Kidney glomerular epithelial cell (primary cell): ENCODE data around the gene STXBP4.
A peak's percentile ranks its signal among the peaks of the same experiment; 100 is the strongest.

ENCODE experiments used
- DNase-seq: peaks from one replicate; lab custom pipeline; 2025; lab: John Stamatoyannopoulos, UW

Gene STXBP4

GRCh38 chr17:55121268-55121667 is 152.7 kb downstream of the STXBP4 start:
- no peak for DNase-seq

GRCh38 chr17:55122114-55122513 is 153.5 kb downstream of the STXBP4 start:
- DNase-seq = no peak

GRCh38 chr17:55124730-55125360 is 156.3 kb downstream of the STXBP4 start:
- DNase-seq = peak; percentile 19

GRCh38 chr17:55133583-55133982 is 165.0 kb downstream of the STXBP4 start:
- DNase-seq = no peak

GRCh38 chr17:55134486-55135157 is 166.1 kb downstream of the STXBP4 start:
- DNase-seq = no peak

GRCh38 chr17:55140809-55141208 is 172.2 kb downstream of the STXBP4 start:
- no peak for DNase-seq

GRCh38 chr17:55144518-55144917 is 176.0 kb downstream of the STXBP4 start:
- no peak for DNase-seq

GRCh38 chr17:55149485-55149884 is 180.9 kb downstream of the STXBP4 start:
- no peak for DNase-seq

- peak; percentile 12 for DNase-seq
Observed at GRCh38 chr17:55152236-55152635, 183.7 kb downstream of the STXBP4 start.

- DNase-seq = no peak
Observed at GRCh38 chr17:55154101-55154500, 185.5 kb downstream of the STXBP4 start.

GRCh38 chr17:55155856-55156560 is 187.4 kb downstream of the STXBP4 start:
- no peak for DNase-seq

GRCh38 chr17:55157165-55157564 is 188.6 kb downstream of the STXBP4 start:
- peak; percentile 10 for DNase-seq

GRCh38 chr17:55158439-55158838 is 189.9 kb downstream of the STXBP4 start:
- no peak for DNase-seq

- peak; percentile 10 for DNase-seq
Observed at GRCh38 chr17:55159251-55159650, 190.7 kb downstream of the STXBP4 start.

GRCh38 chr17:55160501-55160900 is 191.9 kb downstream of the STXBP4 start:
- no peak for DNase-seq

GRCh38 chr17:55161935-55162555 is 193.5 kb downstream of the STXBP4 start:
- peak; percentile 96 for DNase-seq

- DNase-seq = no peak
Observed at GRCh38 chr17:55162556-55162946, 194.0 kb downstream of the STXBP4 start.

- DNase-seq = no peak
Observed at GRCh38 chr17:55163408-55163807, 194.8 kb downstream of the STXBP4 start.

- no peak for DNase-seq
Observed at GRCh38 chr17:55166506-55166905, 197.9 kb downstream of the STXBP4 start.

- DNase-seq = no peak
Observed at GRCh38 chr17:55167024-55167725, 198.6 kb downstream of the STXBP4 start.

GRCh38 chr17:55168958-55169687 is 200.6 kb downstream of the STXBP4 start:
- DNase-seq = no peak
